OCI-LY1 (cell line): ENCODE measurements around the gene ZNF407.

Experiments
- H2AFZ ChIP-seq: fragments of 200-600 bp; sonication (generic), shearing (Covaris generic); 2 replicates; pipeline ENCODE4 v1.6.0; 2014; ENCODE audit warnings: antibody characterized with exemption, mild to moderate bottlenecking, low read length
- H3F3A ChIP-seq: fragments of 200-600 bp; sonication (generic), shearing (Covaris generic); 2 replicates; pipeline ENCODE4 v1.6.0; 2014; ENCODE audit warnings: mild to moderate bottlenecking, antibody characterized with exemption, low read length, moderate library complexity; ENCODE audit not compliant: insufficient read depth
- H3K27ac ChIP-seq: fragments of 200-600 bp; sonication (generic); 2 replicates; pipeline ENCODE4 v1.5.1; 2014; ENCODE audit warnings: low read length, mixed run types, mild to moderate bottlenecking, low read depth; ENCODE audit not compliant: poor library complexity, severe bottlenecking
- H3K27me3 ChIP-seq: fragments of 200-600 bp; sonication (generic); 2 replicates; pipeline ENCODE4 v1.6.0; 2014; ENCODE audit warnings: antibody characterized with exemption, mild to moderate bottlenecking, low read length, moderate library complexity; ENCODE audit not compliant: insufficient read depth
- H3K36me3 ChIP-seq: fragments of 200-600 bp; sonication (generic); 2 replicates; pipeline ENCODE4 v1.6.1; 2014; ENCODE audit warnings: mild to moderate bottlenecking, antibody characterized with exemption, low read length, moderate library complexity, mixed read lengths; ENCODE audit not compliant: insufficient read depth
- H3K4me1 ChIP-seq: fragments of 200-600 bp; sonication (generic); 2 replicates; pipeline ENCODE4 v1.5.1; 2014; ENCODE audit warnings: mild to moderate bottlenecking, low read length, moderate library complexity; ENCODE audit not compliant: insufficient read depth, severe bottlenecking
- H3K4me2 ChIP-seq: fragments of 200-600 bp; sonication (generic), shearing (Covaris generic); 2 replicates; pipeline ENCODE4 v1.6.1; 2014; ENCODE audit warnings: low read length
- H3K4me3 ChIP-seq: fragments of 200-600 bp; sonication (generic); 2 replicates; pipeline ENCODE4 v1.5.1; 2014; ENCODE audit warnings: low read length, low read depth, mild to moderate bottlenecking, mixed read lengths; ENCODE audit not compliant: poor library complexity, severe bottlenecking
- H3K79me2 ChIP-seq: fragments of 200-600 bp; shearing (Covaris generic); 2 replicates; pipeline ENCODE4 v1.6.1; 2016; ENCODE audit warnings: mixed run types, low read length, mixed read lengths; ENCODE audit not compliant: insufficient read depth
- H3K9ac ChIP-seq: fragments of 200-600 bp; sonication (generic), shearing (Covaris generic); 2 replicates; pipeline ENCODE4 v1.6.1; 2014; ENCODE audit warnings: mild to moderate bottlenecking, low read length, mixed read lengths
- H3K9me2 ChIP-seq: fragments of 200-600 bp; sonication (generic), shearing (Covaris generic); 2 replicates; pipeline ENCODE4 v1.6.1; 2014; ENCODE audit warnings: low read depth, mild to moderate bottlenecking, low read length, mixed read lengths
- H3K9me3 ChIP-seq: fragments of 200-600 bp; shearing (Covaris generic); 2 replicates; pipeline ENCODE4 v1.6.1; 2014; ENCODE audit warnings: low read length, mixed read lengths
- H4K20me1 ChIP-seq: fragments of 200-600 bp; sonication (generic), shearing (Covaris generic); 2 replicates; pipeline ENCODE4 v1.6.0; 2016; ENCODE audit warnings: mild to moderate bottlenecking, low read length; ENCODE audit not compliant: insufficient read depth
- CTCF ChIP-seq: fragments of 200-600 bp; sonication (generic), shearing (Covaris generic); IDR thresholded peaks from 2 replicates; pipeline ENCODE4 v1.5.1; 2017; ENCODE audit warnings: mild to moderate bottlenecking, antibody characterized with exemption, low read length, moderate library complexity, mixed read lengths
- EZH2 ChIP-seq: fragments of 200-600 bp; sonication (generic), shearing (Covaris generic); IDR thresholded peaks from 2 replicates; pipeline ENCODE4 v1.8.0; 2017; ENCODE audit warnings: borderline replicate concordance, mixed run types, mild to moderate bottlenecking, antibody characterized with exemption, low read length, moderate library complexity, mixed read lengths

The ZNF407 gene

GRCh38 chr18:75111760-75112159 lies 514.1 kb downstream of the ZNF407 start:
- Histone ChIP-seq H3K9ac (no peak overlapping the region), H4K20me1 (no peaks in the 10 kb centered on the region), H3K4me2 (no peak overlapping the region), H3K4me1 (no peaks in the 10 kb centered on the region), H3K27ac (no peak overlapping the region), H3K9me3 (no peaks in the 10 kb centered on the region), H2AFZ (no peak overlapping the region), H3K36me3 (no peaks in the 10 kb centered on the region), H3K79me2 (no peaks in the 10 kb centered on the region), H3K27me3 (no peaks in the 10 kb centered on the region; the same call in 1 of the 2 replicates), H3K4me3 (no peak overlapping the region), H3K9me2 (no peaks in the 10 kb centered on the region), H3F3A (no peaks in the 10 kb centered on the region)
- no peak for TF ChIP-seq CTCF
- no peak for TF ChIP-seq EZH2

- no peaks in the 10 kb centered on the region for H3K4me1 ChIP-seq
- H3K4me3 ChIP-seq, result no peak overlapping the region
- H3K9ac ChIP-seq, result no peak overlapping the region
- no peaks in the 10 kb centered on the region for H3K9me3 ChIP-seq
- H3K4me2 ChIP-seq, result no peak overlapping the region
- H3K9me2 ChIP-seq, result no peaks in the 10 kb centered on the region
- TF ChIP-seq EZH2 (no peak), CTCF (no peak)
- no peaks in the 10 kb centered on the region for H4K20me1 ChIP-seq
- no peaks in the 10 kb centered on the region for H3F3A ChIP-seq
- H3K27me3 ChIP-seq, result no peaks in the 10 kb centered on the region; the same call in 1 of the 2 replicates
- H2AFZ ChIP-seq, result no peak overlapping the region
- H3K79me2 ChIP-seq, result no peaks in the 10 kb centered on the region
- H3K27ac ChIP-seq, result no peak overlapping the region
- H3K36me3 ChIP-seq, result no peaks in the 10 kb centered on the region
Measured at GRCh38 chr18:75112186-75113096, 514.8 kb downstream of the ZNF407 start.

- no peak overlapping the region for H3K4me2 ChIP-seq
- no peak overlapping the region for H2AFZ ChIP-seq
- H3K27me3 ChIP-seq, result no peaks in the 10 kb centered on the region; the same call in 1 of the 2 replicates
- H3K36me3 ChIP-seq, result no peaks in the 10 kb centered on the region
- no peak overlapping the region for H3K27ac ChIP-seq
- H3F3A ChIP-seq, result no peaks in the 10 kb centered on the region
- H3K4me1 ChIP-seq, result no peaks in the 10 kb centered on the region
- no peak overlapping the region for H3K9ac ChIP-seq
- no peaks in the 10 kb centered on the region for H3K9me2 ChIP-seq
- no peak for TF ChIP-seq CTCF
- no peak for TF ChIP-seq EZH2
- no peak overlapping the region for H3K4me3 ChIP-seq
- no peaks in the 10 kb centered on the region for H3K9me3 ChIP-seq
- H3K79me2 ChIP-seq, result no peaks in the 10 kb centered on the region
- H4K20me1 ChIP-seq, result no peaks in the 10 kb centered on the region
Measured at GRCh38 chr18:75113455-75113854, 515.8 kb downstream of the ZNF407 start.
